GM12874 (cell line): ENCODE results near the gene TTC17.

Experiments
- TF ChIP-seq, protein P1 (sequence below): IDR thresholded peaks from 2 replicates; pipeline ENCODE4 v1.5.1; 2011; ENCODE audit warnings: low read depth, mild to moderate bottlenecking, control low read depth, low read length, moderate library complexity; ENCODE audit not compliant: insufficient read depth

Gene TTC17

DNA sequence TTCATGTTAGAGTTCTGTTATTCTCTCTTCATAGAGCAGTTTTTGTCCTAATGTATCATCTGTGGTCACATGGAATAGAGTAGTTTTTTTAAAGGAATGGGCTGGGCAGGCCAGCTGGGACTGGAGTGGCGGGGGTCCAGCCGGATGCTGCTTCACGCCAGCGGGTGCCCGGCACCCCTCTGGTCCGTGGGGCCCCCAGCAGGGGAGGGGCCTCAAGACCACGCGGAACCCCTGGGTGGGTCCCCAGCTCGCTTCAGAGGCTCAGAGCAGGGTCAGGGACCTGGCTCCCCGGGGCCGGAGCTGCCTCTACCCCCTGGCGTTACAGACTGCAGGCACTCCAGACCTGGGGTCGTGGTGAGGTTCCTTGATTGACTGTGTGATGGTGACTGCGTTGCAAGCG is 162.8 kb downstream of the TTC17 start:
- TF ChIP-seq, protein P1, sequence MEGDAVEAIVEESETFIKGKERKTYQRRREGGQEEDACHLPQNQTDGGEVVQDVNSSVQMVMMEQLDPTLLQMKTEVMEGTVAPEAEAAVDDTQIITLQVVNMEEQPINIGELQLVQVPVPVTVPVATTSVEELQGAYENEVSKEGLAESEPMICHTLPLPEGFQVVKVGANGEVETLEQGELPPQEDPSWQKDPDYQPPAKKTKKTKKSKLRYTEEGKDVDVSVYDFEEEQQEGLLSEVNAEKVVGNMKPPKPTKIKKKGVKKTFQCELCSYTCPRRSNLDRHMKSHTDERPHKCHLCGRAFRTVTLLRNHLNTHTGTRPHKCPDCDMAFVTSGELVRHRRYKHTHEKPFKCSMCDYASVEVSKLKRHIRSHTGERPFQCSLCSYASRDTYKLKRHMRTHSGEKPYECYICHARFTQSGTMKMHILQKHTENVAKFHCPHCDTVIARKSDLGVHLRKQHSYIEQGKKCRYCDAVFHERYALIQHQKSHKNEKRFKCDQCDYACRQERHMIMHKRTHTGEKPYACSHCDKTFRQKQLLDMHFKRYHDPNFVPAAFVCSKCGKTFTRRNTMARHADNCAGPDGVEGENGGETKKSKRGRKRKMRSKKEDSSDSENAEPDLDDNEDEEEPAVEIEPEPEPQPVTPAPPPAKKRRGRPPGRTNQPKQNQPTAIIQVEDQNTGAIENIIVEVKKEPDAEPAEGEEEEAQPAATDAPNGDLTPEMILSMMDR, result no peak

- TF ChIP-seq, protein P1, result no peak
These were observed 164.9 kb downstream of the TTC17 start for GRCh38 chr11:43523632-43524031.

DNA sequence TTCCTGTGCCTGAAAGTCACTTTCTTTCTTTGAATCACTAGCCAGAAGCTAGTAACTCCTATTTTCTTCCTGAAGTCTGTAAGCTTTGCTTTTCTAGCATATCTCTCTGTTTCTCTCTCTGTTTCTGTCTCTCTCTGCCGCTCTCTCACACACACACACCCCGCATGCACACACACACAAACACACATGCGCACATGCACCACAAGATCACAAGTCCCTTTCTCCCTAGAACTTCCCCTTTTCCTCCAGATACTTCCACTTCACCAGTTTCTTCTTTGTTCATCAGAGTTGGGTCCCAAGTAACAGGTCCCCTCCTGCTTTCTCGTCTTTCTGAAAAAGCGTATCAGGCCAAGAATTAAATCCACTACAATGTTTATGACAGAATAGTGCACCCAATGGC is 173.3 kb downstream of the TTC17 start:
- TF ChIP-seq, protein P1, result no peak

GRCh38 chr11:43537833-43538615 is 179.3 kb downstream of the TTC17 start:
- TF ChIP-seq, protein P1, result no peak

DNA sequence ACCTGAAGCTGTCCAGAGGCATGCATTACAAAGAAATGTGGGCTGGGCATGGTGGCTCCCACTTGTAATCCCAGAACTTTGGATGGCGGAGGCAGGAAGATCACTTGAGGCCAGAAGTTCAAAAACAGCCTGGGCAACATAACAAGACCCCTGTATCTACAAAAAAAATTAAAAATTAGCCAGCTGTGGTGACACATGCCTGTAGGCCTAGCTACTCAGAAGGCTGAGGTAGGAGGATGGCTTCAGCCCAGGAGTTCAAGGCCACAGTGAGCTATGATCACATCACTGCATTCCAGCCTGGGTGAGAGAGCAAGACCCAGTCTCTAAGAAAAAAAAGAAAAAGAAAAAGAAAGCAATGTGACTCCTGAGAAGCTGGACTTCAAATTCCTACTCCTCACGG is 183.3 kb downstream of the TTC17 start:
- TF ChIP-seq, protein P1, result no peak

DNA sequence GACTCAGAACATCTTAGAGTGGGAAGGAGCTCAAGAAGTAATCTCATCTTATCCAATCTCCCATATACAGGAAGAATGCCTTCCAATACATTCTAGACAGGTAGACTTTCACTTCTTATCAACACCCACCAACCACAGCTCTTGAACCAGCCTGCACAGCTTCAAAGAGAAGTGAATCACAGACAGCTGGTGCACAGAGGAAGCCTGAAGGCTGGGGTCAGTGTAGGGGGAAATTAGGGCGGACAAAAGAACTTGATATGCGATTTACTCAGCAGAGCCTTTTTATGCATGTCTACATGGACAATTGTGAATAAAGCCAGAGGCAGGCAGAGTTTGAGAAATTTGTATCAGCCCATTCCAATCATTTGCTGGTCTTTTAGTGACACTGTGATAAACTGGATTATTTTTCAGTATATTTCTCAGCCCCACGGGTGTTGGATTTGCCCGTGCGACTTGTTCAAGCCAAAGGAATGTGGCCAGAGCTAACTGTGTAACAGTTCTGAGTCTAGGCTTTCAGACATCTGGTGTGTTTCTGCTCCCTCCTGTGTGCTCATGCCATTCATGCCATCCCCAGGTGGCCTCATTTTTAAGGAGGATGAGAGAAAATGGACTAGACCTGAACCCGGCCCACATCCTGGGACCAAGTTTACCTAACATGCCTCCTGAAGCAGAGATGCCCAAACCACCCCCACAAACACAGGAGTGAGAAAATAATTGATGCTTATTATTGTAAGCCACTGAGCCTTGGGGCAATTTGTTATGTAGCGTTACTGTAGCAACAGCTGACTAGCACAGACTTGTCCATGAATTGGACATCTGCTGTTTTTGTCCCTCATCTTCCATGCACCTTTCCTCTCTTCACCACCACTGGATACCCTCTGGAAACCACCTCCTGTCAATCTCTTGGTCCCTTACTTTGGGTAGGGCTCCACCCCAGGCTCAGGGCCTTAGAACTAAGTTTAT is 184.3 kb downstream of the TTC17 start:
- TF ChIP-seq, protein P1, result no peak
